Skeletal muscle cell (primary cell): Measurements from ENCODE around the gene RBM38.

Source experiments
- DNase-seq: peaks from one replicate; pipeline ENCODE4 v3.0.0-alpha.2; 2010; ENCODE audit warnings: low read depth
- H3K4me3 ChIP-seq: 2 replicates; pipeline ENCODE4 v1.5.1; 2011; ENCODE audit warnings: low read depth, mild to moderate bottlenecking, control low read depth, low read length, moderate library complexity

RBM38 gene

GRCh38 chr20:57443349-57444265 lies 52.4 kb downstream of the RBM38 start:
- no peak overlapping the region for H3K4me3 ChIP-seq
- no peak for DNase-seq

- no peak for DNase-seq
- no peak overlapping the region for H3K4me3 ChIP-seq
These were observed 53.3 kb downstream of the RBM38 start for GRCh38 chr20:57444394-57445048.

- no peak for DNase-seq
- no peak overlapping the region for H3K4me3 ChIP-seq
These were observed 54.1 kb downstream of the RBM38 start for GRCh38 chr20:57445298-57445697.

GRCh38 chr20:57445774-57446173 lies 54.6 kb downstream of the RBM38 start:
- DNase-seq, result no peak
- no peak overlapping the region for H3K4me3 ChIP-seq

GRCh38 chr20:57448764-57449354 lies 57.7 kb downstream of the RBM38 start:
- no peak for DNase-seq
- H3K4me3 ChIP-seq, result no peak overlapping the region

GRCh38 chr20:57449398-57450354 lies 58.5 kb downstream of the RBM38 start:
- DNase-seq, result no peak
- no peak overlapping the region for H3K4me3 ChIP-seq

- DNase-seq, result no peak
- no peak overlapping the region for H3K4me3 ChIP-seq
These were observed 59.2 kb downstream of the RBM38 start for GRCh38 chr20:57450419-57450818.

- no peak overlapping the region for H3K4me3 ChIP-seq
- no peak for DNase-seq
These were observed 59.7 kb downstream of the RBM38 start for GRCh38 chr20:57450931-57451330.

GRCh38 chr20:57451431-57451794 lies 60.2 kb downstream of the RBM38 start:
- no peak for DNase-seq
- H3K4me3 ChIP-seq, result no peak overlapping the region

- no peak for DNase-seq
These were observed 60.8 kb downstream of the RBM38 start for GRCh38 chr20:57451795-57452661.

GRCh38 chr20:57455386-57455785 lies 64.2 kb downstream of the RBM38 start:
- no peak overlapping the region for H3K4me3 ChIP-seq
- DNase-seq, result no peak

More at GRCh38 chr20:57451795-57452661, 60.8 kb downstream of the RBM38 start:
- no peak overlapping the region for H3K4me3 ChIP-seq

GRCh38 chr20:57456116-57456515 lies 64.9 kb downstream of the RBM38 start:
- H3K4me3 ChIP-seq, result no peak overlapping the region

GRCh38 chr20:57457243-57458095 lies 66.3 kb downstream of the RBM38 start:
- H3K4me3 ChIP-seq, result no peak overlapping the region
- DNase-seq, result no peak

More at GRCh38 chr20:57456116-57456515, 64.9 kb downstream of the RBM38 start:
- DNase-seq, result no peak

- no peak for DNase-seq
- H3K4me3 ChIP-seq, result no peak overlapping the region
These were observed 67.4 kb downstream of the RBM38 start for GRCh38 chr20:57458400-57459160.
